GM18909 (cell line): ENCODE measurements around the gene FSIP1.

ENCODE experiments used
- ATAC-seq: cut with Tn5 transposase; IDR thresholded peaks from one replicate; pipeline ENCODE4 v1.9.1; 2021; ENCODE audit warnings: mild to moderate bottlenecking; ENCODE audit not compliant: unreplicated experiment, poor library complexity

The FSIP1 gene

GRCh38 chr15:39721893-39722292 is 60.7 kb downstream of the FSIP1 start:
- ATAC-seq: no peak

GRCh38 chr15:39720621-39721611 is 61.7 kb downstream of the FSIP1 start:
- ATAC-seq: no peak

GRCh38 chr15:39720081-39720480 is 62.6 kb downstream of the FSIP1 start:
- no peak for ATAC-seq

GRCh38 chr15:39719109-39719508 is 63.5 kb downstream of the FSIP1 start:
- no peak for ATAC-seq

- no peak for ATAC-seq
Observed at GRCh38 chr15:39717134-39717533, 65.5 kb downstream of the FSIP1 start.

- ATAC-seq: no peak
Observed at GRCh38 chr15:39714251-39714650, 68.4 kb downstream of the FSIP1 start.

GRCh38 chr15:39713846-39714245 is 68.8 kb downstream of the FSIP1 start:
- no peak for ATAC-seq

GRCh38 chr15:39710681-39711080 is 72.0 kb downstream of the FSIP1 start:
- ATAC-seq: no peak

DNA sequence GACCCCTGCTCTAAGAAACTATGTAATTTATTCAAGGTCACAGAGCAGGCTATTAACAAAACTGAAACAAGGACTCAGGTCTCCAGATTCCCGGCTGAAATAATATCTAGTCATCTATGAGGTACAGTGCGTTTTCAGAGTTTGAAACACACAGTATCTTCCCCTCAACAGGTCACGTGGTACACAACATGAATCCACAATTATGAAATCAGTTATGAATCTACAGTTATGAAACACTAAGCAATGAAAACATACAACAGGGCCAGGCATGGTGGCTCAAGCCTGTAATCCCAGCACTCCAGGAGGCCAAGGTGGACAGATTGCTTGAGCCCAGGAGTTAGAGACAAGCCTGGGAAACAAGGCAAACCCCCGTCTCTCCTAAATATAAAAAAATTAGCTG is 72.7 kb downstream of the FSIP1 start:
- ATAC-seq: no peak

DNA sequence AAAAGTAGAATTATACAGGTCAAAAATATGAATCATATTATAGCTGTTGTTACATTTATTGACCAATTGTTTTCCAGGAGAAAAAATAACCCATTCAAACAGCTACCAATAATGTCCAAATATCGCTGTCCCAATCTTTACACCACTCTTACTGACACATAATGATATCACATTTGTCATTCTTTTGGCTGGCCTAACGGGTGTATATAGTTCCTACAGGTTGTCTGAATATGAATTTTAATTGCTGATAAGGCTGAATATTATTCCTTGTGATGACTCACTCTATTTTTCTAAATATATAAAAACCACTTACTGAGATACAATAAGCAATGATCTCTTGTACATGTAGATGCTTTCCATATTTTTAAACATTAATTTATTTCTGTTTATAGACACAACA is 76.4 kb downstream of the FSIP1 start:
- no peak for ATAC-seq

DNA sequence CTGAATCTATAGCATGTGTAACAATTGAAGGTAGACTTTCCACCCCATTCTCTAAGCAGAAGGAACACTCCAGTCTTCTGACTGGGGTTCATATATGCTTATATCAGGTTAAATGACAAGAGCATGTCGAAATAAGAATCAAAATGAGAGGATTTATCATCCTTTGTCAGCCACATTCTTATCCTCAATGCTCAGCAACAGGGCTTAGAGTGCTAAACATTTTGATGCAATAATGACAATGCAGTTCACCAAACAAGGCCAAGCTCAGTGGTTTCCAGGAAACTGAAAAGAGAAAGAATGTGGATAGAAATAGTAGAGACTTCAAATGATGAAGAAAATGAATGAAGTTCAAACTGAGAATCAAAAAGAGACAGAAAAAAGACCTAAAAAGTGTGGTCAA is 78.0 kb downstream of the FSIP1 start:
- ATAC-seq: no peak

DNA sequence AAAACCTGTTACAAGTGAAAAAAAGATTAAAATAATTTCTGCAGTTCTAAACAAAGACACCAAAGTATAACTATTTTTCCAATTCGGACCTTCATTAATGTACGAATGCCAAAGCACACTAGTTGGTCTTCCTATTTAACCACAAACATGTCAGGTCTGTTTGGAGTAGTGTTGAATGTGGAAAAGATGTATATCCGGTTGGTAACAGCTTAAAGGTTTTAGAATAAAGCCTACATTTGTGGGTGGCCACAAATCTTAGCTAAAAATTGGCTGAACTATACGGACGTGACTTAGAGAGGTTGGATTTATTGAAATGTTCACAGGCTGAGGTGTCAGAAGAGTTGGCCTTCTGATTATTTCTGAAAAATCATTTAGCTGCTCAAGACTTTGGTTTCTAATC is 78.4 kb downstream of the FSIP1 start:
- no peak for ATAC-seq

DNA sequence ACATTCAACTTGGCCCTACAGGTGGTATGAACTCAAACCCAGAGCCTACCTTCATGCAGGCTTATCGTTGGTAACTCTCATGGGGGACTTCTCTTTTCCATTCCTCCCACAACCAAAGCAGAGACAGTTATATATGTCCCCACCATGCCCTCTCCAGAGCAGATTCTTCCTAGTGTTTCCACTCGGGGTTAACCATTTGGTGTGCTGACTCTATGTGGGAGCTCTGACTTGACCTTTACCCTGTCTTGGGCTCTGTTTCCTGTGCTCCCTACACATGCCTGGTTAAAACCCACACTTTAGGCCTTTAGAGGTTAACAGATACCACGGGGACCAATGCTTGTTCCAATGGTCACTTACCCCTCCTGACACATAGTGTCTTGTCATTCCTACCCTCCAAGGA is 80.7 kb downstream of the FSIP1 start:
- ATAC-seq: no peak

GRCh38 chr15:39700375-39700700 is 82.3 kb downstream of the FSIP1 start:
- no peak for ATAC-seq

DNA sequence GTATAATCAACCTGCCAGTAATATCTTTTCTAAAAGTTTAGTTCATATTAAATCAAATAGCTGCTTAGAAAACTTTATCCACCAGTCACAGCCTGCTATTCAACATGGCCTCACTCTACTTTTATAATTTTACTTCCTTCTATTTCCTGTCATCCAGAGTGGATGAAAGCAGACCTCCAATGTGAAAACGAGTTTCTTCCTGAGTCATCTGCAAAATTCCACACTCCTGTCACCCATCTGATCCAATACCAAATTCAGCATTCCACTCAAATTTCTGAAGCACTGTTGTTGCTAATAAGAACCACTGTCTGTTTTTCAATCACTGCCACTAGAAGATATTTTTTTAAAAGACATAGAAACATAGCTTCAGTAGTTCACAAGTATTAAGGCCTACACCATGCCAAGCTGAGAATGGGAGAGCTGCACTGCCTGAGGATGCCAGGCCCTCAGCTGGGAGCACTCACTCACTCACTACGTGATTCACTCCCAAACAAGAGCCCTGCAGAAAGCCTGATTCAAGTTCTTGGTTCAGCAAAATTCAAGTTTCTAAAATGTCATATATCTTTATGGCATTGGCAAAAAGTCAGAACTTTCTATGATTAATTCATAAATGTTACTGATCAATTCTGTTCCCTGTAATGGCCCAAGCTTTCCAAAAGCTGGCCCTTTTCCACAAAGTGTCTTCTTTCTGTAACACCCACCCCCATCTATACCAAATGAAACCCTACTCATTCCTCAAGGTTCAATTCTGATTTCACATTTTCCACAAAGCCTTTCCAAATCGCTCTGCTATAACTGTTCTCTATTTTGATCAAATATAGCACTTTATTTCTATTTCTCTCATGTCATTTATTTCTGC is 82.9 kb downstream of the FSIP1 start:
- ATAC-seq: no peak

DNA sequence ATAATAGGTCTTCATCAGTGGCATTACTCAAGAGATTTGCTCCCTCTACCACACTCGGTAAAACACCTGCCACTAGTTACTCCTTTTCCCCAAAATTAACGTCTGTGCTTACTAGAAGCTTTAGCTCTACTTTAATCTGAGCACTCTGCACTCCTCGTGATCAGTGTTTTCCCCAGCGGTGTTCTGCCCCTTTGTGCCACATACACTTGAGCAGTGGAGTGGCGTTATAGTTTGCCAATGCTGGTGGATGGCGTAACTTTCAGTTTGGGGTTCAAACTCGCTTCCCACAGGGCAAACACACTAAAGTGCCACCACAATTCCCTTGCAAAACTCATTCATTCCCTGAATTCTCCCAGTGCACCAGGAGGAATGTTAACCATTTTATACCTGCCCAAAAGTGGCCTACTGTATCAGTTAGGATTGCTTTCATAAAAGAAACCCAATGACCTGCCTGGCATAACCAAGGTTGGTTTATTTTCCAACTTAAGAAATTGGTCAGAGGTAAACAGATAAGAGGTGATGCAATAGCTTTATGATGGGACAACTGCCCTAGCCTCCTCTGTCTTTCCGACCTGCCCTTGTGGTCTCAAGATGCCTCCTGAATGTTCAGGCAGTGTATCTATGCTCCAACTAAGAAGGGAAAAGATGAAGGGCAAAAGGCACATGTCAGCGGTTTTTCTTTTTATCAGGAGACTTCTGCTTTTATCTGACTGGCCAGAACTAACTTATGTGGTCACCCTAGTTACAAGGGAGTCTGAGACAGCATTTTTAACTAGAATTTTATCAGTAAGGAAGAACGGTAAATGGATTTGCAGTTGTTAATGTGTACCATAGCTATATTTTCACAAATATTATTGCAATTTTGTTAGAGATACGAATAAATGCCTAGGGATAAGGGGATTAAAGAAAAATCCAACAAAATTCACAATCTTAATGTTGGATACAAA is 83.9 kb downstream of the FSIP1 start:
- ATAC-seq: no peak

GRCh38 chr15:39697509-39697908 is 85.1 kb downstream of the FSIP1 start:
- ATAC-seq: no peak

GRCh38 chr15:39695793-39696192 is 86.8 kb downstream of the FSIP1 start:
- no peak for ATAC-seq

GRCh38 chr15:39692356-39693327 is 90.0 kb downstream of the FSIP1 start:
- no peak for ATAC-seq
